HG03378 (cell line): ENCODE data around the gene HPCAL1.
"Not testable (repeated sequence)": the region's sequence is repeated elsewhere in the genome, so short reads cannot be mapped to it uniquely, and the experiment has no call there.

ENCODE experiments used
- ATAC-seq: cut with Tn5 transposase; IDR thresholded peaks from one replicate; pipeline ENCODE4 v1.9.1; 2021; ENCODE audit warnings: mild to moderate bottlenecking, moderate library complexity; ENCODE audit not compliant: unreplicated experiment

HPCAL1 gene

DNA sequence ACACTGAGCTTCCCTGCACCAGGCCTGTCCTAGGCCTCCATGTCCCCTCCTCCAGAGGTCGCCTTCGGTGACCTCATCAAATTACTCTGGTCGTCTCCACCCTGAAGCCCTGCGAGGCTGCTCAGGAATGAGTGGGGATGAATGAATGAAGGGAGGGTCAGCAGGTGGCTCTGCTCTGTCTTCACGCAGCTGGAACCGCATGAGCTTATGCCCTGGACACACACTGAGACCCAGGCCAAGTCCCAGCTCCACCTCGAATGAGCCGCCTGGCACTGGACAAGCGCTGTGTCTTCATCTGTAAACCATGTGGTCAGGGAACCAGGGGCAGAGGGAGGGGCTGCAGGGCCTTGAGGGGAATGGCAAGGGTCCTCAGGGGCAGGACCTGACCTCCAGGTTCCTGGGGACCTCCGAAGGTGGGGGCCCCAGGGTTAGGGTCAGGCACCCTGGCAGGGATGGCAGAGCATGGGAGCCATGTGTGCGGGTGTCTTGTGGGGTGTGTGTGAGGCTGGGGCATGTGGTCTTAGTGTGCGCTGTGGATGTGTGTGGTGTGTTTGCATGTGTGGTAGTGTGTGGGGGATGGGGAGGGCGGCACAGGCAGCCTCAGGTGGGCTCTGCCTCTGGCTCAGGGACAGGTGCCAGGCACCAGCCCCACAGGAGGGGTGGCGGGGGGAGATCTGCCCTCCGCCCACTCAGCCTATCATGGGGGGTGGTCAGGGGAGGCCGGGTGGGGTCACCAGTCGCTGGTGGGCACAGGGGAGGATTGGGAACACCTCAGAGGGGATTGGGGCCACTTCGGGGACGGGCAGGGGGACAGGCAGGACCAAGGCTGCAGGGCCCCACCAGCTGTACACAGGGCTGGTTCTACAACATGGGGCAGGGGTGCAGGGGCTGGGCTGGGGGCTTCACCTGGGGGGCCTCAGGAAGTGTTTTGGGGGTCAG is 131.5 kb downstream of the HPCAL1 start:
- no peak for ATAC-seq

- peak; percentile 66 for ATAC-seq
These were observed 132.4 kb downstream of the HPCAL1 start for GRCh38 chr2:10434886-10435819.

DNA sequence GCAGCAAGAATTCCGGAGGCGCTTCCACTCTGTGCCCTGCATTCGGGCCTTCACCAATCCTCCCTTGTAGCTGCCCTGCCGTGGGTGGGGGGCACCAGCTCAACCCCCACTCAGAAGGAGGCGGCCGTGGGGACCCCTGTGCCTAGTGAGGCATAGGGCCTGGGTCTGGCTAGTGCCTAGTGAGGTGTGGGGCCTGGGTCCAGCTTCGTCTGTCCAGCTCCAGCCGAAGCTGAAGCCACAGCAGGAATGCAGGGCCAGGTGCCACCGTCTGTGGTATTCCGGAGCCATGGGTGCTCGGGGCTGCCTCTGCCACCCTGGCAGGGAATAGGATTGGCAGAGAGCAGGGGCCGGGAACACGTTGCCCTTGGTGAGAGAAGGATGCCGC is 133.1 kb downstream of the HPCAL1 start:
- no peak for ATAC-seq

GRCh38 chr2:10436583-10437110 is 133.9 kb downstream of the HPCAL1 start:
- no peak for ATAC-seq

- ATAC-seq, result no peak
These were observed 135.1 kb downstream of the HPCAL1 start for GRCh38 chr2:10437806-10438205.

DNA sequence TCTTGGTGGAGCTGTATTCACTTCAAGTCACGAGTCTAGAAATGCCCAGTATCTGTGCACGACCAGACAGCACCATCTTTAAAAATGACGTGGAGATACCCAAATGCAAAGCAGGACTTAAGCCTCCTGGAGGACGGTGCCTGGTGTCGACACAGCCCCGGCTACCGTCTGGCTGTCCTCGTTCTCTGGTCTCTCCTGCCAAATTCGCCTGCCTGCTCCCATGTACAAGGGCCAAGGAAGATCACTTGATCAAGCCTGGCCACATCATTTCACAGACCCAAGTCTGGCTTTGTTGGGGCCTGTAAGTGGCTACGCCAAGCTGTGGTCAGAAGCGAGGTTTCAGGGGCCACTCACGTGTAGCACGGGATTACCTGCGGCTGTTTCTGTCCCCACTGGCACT is 136.0 kb downstream of the HPCAL1 start:
- ATAC-seq, result no peak

- no peak for ATAC-seq
These were observed 136.6 kb downstream of the HPCAL1 start for GRCh38 chr2:10439185-10439879.

DNA sequence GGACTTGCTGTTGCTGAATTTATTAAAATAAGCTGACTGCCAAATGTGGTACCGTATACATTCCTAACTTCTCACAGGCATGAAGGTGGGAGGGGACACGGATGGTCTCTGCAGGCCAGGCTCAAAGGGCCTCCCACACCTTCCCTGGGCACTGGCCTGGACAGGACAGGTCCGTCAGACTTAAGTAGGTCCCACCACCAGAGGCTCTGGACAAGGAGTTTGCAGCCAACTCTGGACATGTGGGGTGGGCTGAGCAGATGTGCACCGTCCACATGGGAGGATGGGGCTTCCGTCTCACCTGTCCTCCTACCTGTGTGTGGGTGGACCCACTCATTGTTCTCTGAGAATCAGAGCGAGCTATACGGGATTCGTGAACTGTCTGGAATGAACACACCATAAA is 137.3 kb downstream of the HPCAL1 start:
- ATAC-seq, result no peak

DNA sequence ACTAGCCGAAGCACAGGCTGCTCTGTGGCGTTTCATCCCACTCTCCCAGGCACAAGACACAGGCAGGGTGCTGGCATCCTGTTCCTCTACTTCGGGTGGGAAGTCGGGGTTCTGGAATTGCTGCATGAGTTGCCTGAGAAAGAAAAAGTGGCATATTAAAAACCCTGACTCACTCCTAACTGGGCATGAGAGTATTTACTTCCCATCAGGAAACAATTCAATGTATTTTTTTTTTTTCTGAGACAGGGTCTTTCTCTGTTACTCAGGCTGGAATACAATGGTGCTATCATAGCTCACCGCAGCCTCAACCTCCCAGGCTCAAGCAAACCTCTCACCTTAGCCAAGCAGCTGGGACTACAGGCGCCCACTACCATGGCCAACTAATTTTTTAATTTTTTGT is 138.0 kb downstream of the HPCAL1 start:
- ATAC-seq, result no peak

- no peak for ATAC-seq
These were observed 139.2 kb downstream of the HPCAL1 start for GRCh38 chr2:10441948-10442347.

DNA sequence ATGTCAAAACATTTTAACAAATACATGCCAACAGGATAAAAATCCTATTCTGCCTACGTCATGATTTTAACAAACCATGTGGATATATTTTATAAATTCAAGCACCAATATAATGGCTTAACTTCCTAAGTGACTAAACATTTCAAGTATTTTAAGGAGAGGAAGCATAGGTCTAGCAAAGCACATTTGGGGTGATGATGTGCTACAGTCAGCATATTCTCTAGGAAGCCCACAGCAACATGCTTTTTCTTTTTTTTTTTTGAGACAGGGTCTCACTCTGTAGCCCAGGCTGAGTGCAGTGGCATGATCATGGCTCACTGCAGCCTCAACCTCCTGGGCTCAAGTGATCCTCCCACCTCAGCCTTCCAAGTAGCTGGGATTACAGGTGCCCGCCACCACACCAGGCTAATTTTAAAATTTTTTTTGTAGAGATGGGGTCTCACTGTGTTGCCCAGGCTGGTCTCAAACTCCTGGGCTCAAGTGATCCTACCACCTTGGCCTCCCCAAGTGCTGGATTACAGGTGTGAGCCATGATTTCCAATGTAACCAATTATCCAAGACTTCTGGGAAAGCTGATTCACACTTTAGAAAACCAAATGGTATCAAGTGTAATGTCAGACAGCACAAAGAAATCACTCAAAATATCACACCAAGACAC is 139.9 kb downstream of the HPCAL1 start:
- ATAC-seq, result not testable (repeated sequence)

- ATAC-seq, result no peak
These were observed 141.8 kb downstream of the HPCAL1 start for GRCh38 chr2:10444463-10444862.

GRCh38 chr2:10446631-10447030 is 143.9 kb downstream of the HPCAL1 start:
- ATAC-seq, result no peak

DNA sequence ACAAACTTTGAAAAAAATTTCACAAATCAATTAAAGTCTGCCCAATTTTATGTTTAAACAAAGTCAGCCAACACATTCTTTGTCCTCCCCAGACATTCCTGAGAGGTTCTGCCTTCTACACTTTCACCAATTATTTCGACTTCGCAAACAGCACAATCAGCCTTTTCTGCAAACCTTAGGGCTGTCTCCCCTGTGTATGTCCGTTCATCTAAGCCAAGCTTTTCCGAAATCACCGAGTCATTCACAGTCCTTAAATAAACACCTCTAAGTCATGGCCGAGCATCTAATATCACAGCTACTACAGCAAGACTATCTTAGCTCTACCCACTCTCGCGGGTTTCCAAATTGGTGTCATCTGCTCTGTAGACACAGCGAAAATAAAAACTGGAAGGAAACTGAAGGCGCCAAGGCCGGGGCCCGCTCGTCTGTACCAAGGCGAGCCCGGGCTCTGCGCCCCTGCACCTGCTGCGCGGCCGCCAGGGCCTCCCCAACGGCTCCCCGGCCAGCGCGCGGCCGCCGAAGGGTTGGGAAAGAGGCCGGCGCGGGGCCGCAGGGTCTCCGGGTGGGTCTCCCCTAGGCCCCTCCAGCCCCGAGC is 144.7 kb downstream of the HPCAL1 start:
- peak; percentile 20 for ATAC-seq

GRCh38 chr2:10447895-10448575 is 145.3 kb downstream of the HPCAL1 start, which contains the start of gene ODC1:
Gene ODC1 (minus strand): TSS chr2:10448327. CDS start chr2:10445032, 3,295 bp downstream.
- peak; percentile 38 for ATAC-seq

DNA sequence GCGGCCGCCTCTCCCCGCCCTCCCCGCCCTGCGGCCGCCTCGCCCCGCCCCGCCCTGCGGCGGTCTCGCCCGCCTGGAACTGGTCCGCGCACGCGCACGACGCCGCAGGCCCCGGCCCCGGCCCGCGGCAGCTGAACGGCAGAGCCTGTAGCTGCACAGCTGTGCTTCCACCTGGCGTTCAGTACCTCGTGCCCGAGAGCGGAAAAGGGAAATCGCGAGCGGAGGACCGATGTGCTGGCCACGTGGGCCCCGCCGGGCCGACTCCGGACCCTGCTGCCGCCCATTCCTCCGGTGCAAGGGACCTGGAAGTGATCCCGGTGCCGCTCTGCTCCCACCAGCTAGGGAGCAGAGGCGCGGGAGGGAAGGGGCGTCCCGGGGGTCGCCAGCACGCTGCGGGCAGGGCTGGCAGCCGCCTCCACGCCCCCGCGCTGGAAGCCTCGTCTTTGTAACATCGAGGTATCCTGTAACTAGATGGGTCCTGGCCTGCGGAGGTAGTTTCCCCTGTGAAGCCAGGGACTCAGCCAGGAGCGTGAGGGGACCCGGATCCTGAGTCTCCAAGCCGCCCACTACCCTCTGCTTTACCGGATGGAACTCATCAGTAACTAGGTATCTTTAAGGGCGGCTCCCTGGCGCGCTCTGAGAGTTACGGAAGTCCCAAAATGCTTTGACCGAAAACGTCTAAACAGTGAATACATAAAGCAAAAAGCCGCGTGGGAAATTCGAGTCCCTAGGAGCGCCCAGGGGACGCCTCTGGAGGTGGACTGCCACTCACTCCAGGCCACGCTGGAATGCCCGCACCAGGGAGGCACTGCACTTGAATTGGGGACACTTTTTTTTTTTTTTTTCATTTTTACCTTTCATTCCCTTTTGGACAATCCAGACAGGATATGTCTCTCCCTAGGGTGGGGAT is 146.1 kb downstream of the HPCAL1 start:
- ATAC-seq, result peak; percentile 46

GRCh38 chr2:10449486-10449831 is 146.8 kb downstream of the HPCAL1 start:
- ATAC-seq, result no peak
